Measurements from ENCODE around the gene MFGE8.
"Not testable (repeated sequence)": the region's sequence is repeated elsewhere in the genome, so short reads cannot be mapped to it uniquely, and the experiment has no call there.

The MFGE8 gene

GRCh38 chr15:88938802-88939485, 25.8 kb upstream of the MFGE8 start:
- H3K4me2 ChIP-seq (ENCODE audit: low read depth, low read length, poor library complexity, severe bottlenecking) = no peak overlapping the region
- H3K9me3 ChIP-seq (ENCODE audit: insufficient read depth, low read length) = no peaks in the 10 kb centered on the region
- TF ChIP-seq EZH2phosphoT487 (conservative IDR thresholded peaks at IDR 0.05; ENCODE audit: low read length) (no peak), CTCF (IDR thresholded peaks at IDR 0.05; ENCODE audit: insufficient read depth, low read length, poor library complexity, severe bottlenecking) (no peak)
- no peaks in the 10 kb centered on the region for H3K9me2 ChIP-seq (replicated peaks; ENCODE audit: insufficient read depth, low read length)
- H3K27ac ChIP-seq (ENCODE audit: low read depth, low read length) = no peak overlapping the region
- no peaks in the 10 kb centered on the region for H3K27me3 ChIP-seq (ENCODE audit: low read length)
- H3F3A ChIP-seq (ENCODE audit: insufficient read depth) = no peaks in the 10 kb centered on the region
- H4K20me1 ChIP-seq (ENCODE audit: low read depth, low read length) = no peaks in the 10 kb centered on the region
- H3K9ac ChIP-seq (ENCODE audit: low read length) = no peak overlapping the region
- H2AFZ ChIP-seq (ENCODE audit: low read depth, low read length, severe bottlenecking) = no peak overlapping the region
- H3K79me2 ChIP-seq (ENCODE audit: insufficient read depth, low read length) = no peaks in the 10 kb centered on the region
- H3K36me3 ChIP-seq (ENCODE audit: low read length) = no peaks in the 10 kb centered on the region
- no peak overlapping the region for H3K4me3 ChIP-seq (ENCODE audit: insufficient read depth, low read length, poor library complexity, severe bottlenecking)

GRCh38 chr15:88934449-88934848, 21.3 kb upstream of the MFGE8 start:
- H3K9ac ChIP-seq (ENCODE audit: low read length); H4K20me1 ChIP-seq (ENCODE audit: low read depth, low read length); H3K27me3 ChIP-seq (ENCODE audit: low read length); H3F3A ChIP-seq (ENCODE audit: insufficient read depth); H3K27ac ChIP-seq (ENCODE audit: low read depth, low read length); H3K79me2 ChIP-seq (ENCODE audit: insufficient read depth, low read length); H3K9me3 ChIP-seq (ENCODE audit: insufficient read depth, low read length); H3K4me3 ChIP-seq (ENCODE audit: insufficient read depth, low read length, poor library complexity, severe bottlenecking); H3K36me3 ChIP-seq (ENCODE audit: low read length); H3K4me2 ChIP-seq (ENCODE audit: low read depth, low read length, poor library complexity, severe bottlenecking); H2AFZ ChIP-seq (ENCODE audit: low read depth, low read length, severe bottlenecking); H3K9me2 ChIP-seq (replicated peaks; ENCODE audit: insufficient read depth, low read length): not testable (repeated sequence)

GRCh38 chr15:88932875-88933330, 19.7 kb upstream of the MFGE8 start:
- Histone ChIP-seq H3K27me3 (ENCODE audit: low read length) (no peaks in the 10 kb centered on the region), H3K79me2 (ENCODE audit: insufficient read depth, low read length) (no peaks in the 10 kb centered on the region), H3F3A (ENCODE audit: insufficient read depth) (no peaks in the 10 kb centered on the region), H3K9me2 (replicated peaks; ENCODE audit: insufficient read depth, low read length) (no peaks in the 10 kb centered on the region), H3K9ac (ENCODE audit: low read length) (no peak overlapping the region), H3K4me2 (ENCODE audit: low read depth, low read length, poor library complexity, severe bottlenecking) (no peak overlapping the region), H3K9me3 (ENCODE audit: insufficient read depth, low read length) (no peaks in the 10 kb centered on the region), H4K20me1 (ENCODE audit: low read depth, low read length) (no peaks in the 10 kb centered on the region), H3K4me3 (ENCODE audit: insufficient read depth, low read length, poor library complexity, severe bottlenecking) (no peak overlapping the region), H2AFZ (ENCODE audit: low read depth, low read length, severe bottlenecking) (no peak overlapping the region), H3K27ac (ENCODE audit: low read depth, low read length) (no peak overlapping the region), H3K36me3 (ENCODE audit: low read length) (no peaks in the 10 kb centered on the region)
- no peak for TF ChIP-seq CTCF (IDR thresholded peaks at IDR 0.05; ENCODE audit: insufficient read depth, low read length, poor library complexity, severe bottlenecking)
- no peak for TF ChIP-seq EZH2phosphoT487 (conservative IDR thresholded peaks at IDR 0.05; ENCODE audit: low read length)

GRCh38 chr15:88932271-88932874, 19.2 kb upstream of the MFGE8 start:
- Histone ChIP-seq H3F3A (ENCODE audit: insufficient read depth) (no peaks in the 10 kb centered on the region), H3K79me2 (ENCODE audit: insufficient read depth, low read length) (no peaks in the 10 kb centered on the region), H2AFZ (ENCODE audit: low read depth, low read length, severe bottlenecking) (no peak overlapping the region), H3K4me2 (ENCODE audit: low read depth, low read length, poor library complexity, severe bottlenecking) (no peak overlapping the region), H3K9me3 (ENCODE audit: insufficient read depth, low read length) (no peaks in the 10 kb centered on the region), H4K20me1 (ENCODE audit: low read depth, low read length) (no peaks in the 10 kb centered on the region), H3K4me3 (ENCODE audit: insufficient read depth, low read length, poor library complexity, severe bottlenecking) (no peak overlapping the region), H3K36me3 (ENCODE audit: low read length) (no peaks in the 10 kb centered on the region), H3K9me2 (replicated peaks; ENCODE audit: insufficient read depth, low read length) (no peaks in the 10 kb centered on the region), H3K27me3 (ENCODE audit: low read length) (no peaks in the 10 kb centered on the region), H3K27ac (ENCODE audit: low read depth, low read length) (no peak overlapping the region), H3K9ac (ENCODE audit: low read length) (no peak overlapping the region)
- TF ChIP-seq EZH2phosphoT487 (conservative IDR thresholded peaks at IDR 0.05; ENCODE audit: low read length) (no peak), CTCF (IDR thresholded peaks at IDR 0.05; ENCODE audit: insufficient read depth, low read length, poor library complexity, severe bottlenecking) (no peak)
